Measurements from ENCODE around the gene GPHN. TPM values are rescaled to one million over a fixed set of nuclear protein-coding genes. Genes with fewer than 3 reads are reported as not detected.
A peak's percentile ranks its signal among the peaks of the same experiment; 100 is the strongest.

Gene GPHN
- total RNA-seq, 4 donors from 2014 or later: 14.4 to 32.7 (median 21.1) TPM

- no peak overlapping the region for H3K27ac ChIP-seq
These were observed 713.5 kb downstream of the GPHN start for GRCh38 chr14:67221248-67221981.

DNA sequence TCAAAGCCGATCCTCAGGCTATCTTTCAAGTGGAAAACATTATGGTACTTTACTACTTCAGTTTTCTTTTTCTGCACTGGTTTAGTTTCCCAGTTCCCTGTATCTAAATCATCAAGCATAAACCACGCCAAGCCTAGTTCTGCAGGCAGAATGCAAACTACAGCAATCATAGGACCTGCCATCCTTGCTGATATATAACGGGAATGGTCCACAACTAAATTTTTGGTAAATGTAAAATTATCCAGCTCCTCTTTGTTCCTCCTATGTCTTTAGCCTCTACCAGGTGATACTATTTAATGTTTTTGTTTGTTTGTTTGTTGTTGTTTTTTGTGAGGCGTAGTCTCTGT, 714.0 kb downstream of the GPHN start:
- Histone ChIP-seq H3K4me1 (peaks cover 6 to 12% of the 10 kb centered on the region in 2 donors), H3K27ac (peak overlapping the region in 2 of 3 donors; percentile 20 to 66), H3K9me3 (no peaks in the 10 kb centered on the region), H3K27me3 (no peaks in the 10 kb centered on the region), H3K36me3 (no peaks in the 10 kb centered on the region), H3K4me3 (replicated peaks in 1 of 3) (no peak overlapping the region)
- DNase-seq: no peak
- TF ChIP-seq CTCF (IDR thresholded peaks at IDR 0.05) (no peak), POLR2A (IDR thresholded peaks at IDR 0.05) (no peak)
- intact Hi-C loops (cut with DNase I): no loop called here
- 73 to 77% methylated on average over 4 of the region's 4 CpGs for WGBS, 2 donors

More at GRCh38 chr14:67221248-67221981, 713.5 kb downstream of the GPHN start:
- TF ChIP-seq POLR2A (IDR thresholded peaks at IDR 0.05) (no peak), CTCF (IDR thresholded peaks at IDR 0.05) (no peak)
- Histone ChIP-seq H3K9me3 (no peaks in the 10 kb centered on the region), H3K4me1 (peaks cover 6 to 12% of the 10 kb centered on the region in 2 donors), H3K27me3 (no peaks in the 10 kb centered on the region), H3K36me3 (no peaks in the 10 kb centered on the region), H3K4me3 (replicated peaks in 1 of 3) (no peak overlapping the region)
- DNase-seq: no peak
- intact Hi-C loops (cut with DNase I): no loop called here
- 87 to 90% methylated on average over 6 of the region's 6 CpGs for WGBS, 2 donors

DNA sequence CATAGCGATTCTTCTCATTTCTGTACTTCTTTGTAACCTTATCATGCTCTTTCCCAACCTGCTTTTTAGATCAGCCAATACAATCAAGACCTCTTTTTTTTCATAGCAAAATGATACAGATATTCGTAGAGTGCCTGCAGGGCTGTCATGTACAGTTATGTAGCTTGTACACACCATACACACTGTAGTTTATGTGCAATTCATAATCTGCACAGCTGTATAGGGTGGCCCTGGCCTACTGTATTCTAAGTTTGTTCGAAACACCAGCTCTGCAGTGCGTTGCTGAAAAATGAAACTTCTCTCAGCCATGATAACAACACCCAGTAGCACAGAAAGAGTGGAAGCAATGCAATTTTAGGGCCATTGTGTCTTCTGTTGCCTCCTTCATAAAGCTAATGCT, 717.6 kb downstream of the GPHN start:
- no peak overlapping the region for H3K27ac ChIP-seq
- H3K27me3 ChIP-seq: no peaks in the 10 kb centered on the region
- TF ChIP-seq CTCF (IDR thresholded peaks at IDR 0.05) (no peak), POLR2A (IDR thresholded peaks at IDR 0.05) (no peak)
- H3K36me3 ChIP-seq: no peaks in the 10 kb centered on the region
- H3K4me1 ChIP-seq: peaks cover 6 to 12% of the 10 kb centered on the region in 2 donors
- 75 to 77% methylated on average over 4 of the region's 4 CpGs for WGBS, 2 donors
- H3K4me3 ChIP-seq (replicated peaks in 1 of 3): no peak overlapping the region
- intact Hi-C loops (cut with DNase I): no loop called here
- H3K9me3 ChIP-seq: no peaks in the 10 kb centered on the region
- no peak for DNase-seq

DNA sequence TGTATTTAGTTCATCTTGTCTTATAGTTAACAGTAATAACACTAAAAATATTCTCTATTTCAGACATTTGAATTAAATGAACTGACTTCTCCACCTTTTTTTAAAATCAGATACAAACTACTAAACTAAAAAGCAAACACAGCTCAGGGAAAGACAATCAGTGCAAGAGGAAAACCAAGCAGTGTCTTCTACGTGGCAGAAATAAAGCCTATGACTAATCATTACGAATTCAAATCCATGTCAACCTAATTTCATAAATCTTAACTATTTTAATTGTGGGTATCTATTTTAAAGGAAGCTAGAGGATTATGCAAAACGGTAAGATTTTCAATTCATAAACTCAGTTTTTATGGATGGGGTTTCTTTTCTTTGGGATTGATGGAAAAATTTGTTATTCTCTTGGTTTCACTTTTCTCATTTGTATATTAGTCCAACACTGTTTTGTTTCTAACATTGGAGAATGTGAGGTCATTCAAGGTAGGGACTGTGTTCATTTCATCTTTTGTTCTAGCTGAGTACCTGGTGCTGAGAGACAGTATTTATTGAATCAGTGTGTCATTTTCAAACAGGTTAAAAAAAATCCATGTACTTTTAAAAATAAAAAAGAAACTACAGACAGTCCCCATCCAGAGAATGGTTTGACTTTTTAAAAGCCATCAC, 720.5 kb downstream of the GPHN start:
- Histone ChIP-seq H3K4me1 (peaks cover 4 to 13% of the 10 kb centered on the region in 2 donors), H3K9me3 (no peaks in the 10 kb centered on the region), H3K4me3 (replicated peaks in 1 of 3) (no peak overlapping the region), H3K36me3 (no peaks in the 10 kb centered on the region), H3K27me3 (no peaks in the 10 kb centered on the region), H3K27ac (no peak overlapping the region)
- DNase-seq: no peak
- no peak for TF ChIP-seq CTCF (IDR thresholded peaks at IDR 0.05)
- TF ChIP-seq POLR2A (IDR thresholded peaks at IDR 0.05): no peak
- 87 to 89% methylated on average over 3 of the region's 3 CpGs for WGBS, 2 donors
- intact Hi-C loops (cut with DNase I): no loop called here

Other genes with a start within 250 kb of the GPHN start
- gene CCDC196, start 21.8 kb upstream of the GPHN start, total RNA-seq: not detected

Measured in thyroid gland (tissue), 4 donors.